ENCODE data around the gene TMC6. TPM values are rescaled to one million over a fixed set of nuclear protein-coding genes. Genes with fewer than 3 reads are reported as not detected.

TMC6 gene
- total and polyA plus RNA-seq, 2 of the 13 experiments (the other 11 are each of a cell fraction or from before 2014, with no cell fraction given): 48.4 to 99.1 TPM

DNA sequence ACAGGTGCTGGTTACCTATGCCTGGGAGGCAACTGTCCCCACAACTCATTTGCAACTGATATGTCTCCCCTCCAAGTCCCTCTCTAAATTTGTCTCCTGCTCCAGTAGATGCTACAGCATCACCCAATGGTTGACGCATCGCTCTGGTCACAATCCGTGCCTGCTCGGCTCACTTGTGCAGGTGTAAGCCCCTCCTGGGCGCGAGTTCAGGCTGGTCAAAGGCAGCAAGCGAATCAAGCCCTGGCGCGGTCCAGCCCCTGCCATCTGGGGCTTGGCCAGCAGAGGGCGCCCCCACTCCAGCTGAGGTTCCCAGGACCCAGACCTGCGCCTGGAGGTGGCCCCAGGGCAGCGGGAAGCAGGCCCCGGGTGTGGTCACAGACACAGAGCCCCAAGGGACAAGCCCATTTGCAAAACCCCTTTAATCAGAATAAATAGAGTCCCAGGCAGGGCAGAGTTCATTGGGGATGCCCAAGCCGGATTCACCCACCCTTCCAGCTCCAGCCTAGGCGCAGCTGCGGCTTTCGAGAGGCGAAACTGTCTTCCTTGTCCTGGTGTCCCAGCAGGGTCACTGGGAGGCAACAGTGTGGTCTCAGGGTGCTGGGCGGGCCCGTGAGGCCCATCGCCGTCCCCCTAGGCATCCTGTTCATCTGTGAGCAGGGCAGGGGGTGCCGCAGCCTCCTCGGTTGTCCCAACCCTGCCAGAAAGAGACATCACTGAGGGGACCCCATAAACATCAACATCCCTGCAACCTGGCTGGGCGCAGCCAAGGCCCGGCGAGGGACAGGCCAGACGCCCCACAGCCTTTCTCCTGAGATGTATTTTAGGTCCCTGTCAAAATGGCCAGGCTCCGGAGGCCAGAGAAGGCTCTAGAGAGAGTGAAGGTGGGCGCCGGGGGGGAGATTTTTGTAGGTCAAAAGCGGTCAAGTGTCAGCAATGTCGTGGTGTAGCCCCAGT, 15.8 kb downstream of the TMC6 start (continued):
- TF ChIP-seq ATF2 (CRISPR knock-in tag; IDR thresholded peaks at IDR 0.05) (peak; percentile 50; the same call in 1 of the 2 replicates), NR2F6 (IDR thresholded peaks at IDR 0.05) (no peak), NR2F6 (CRISPR knock-in tag; IDR thresholded peaks at IDR 0.05) (peak; percentile 64; the same call in 1 of the 2 replicates), TSC22D2 (CRISPR knock-in tag; IDR thresholded peaks at IDR 0.05; ENCODE audit: borderline replicate concordance) (peak; percentile 78; the same call in 1 of the 2 replicates), NRL (CRISPR knock-in tag; IDR thresholded peaks at IDR 0.05; ENCODE audit: borderline replicate concordance) (peak; percentile 49; the same call in 1 of the 2 replicates), KAT7 (CRISPR knock-in tag; IDR thresholded peaks at IDR 0.05; ENCODE audit: borderline replicate concordance) (no peak), GZF1 (CRISPR knock-in tag; IDR thresholded peaks at IDR 0.05) (no peak), ZNF460 (CRISPR knock-in tag; IDR thresholded peaks at IDR 0.05; ENCODE audit: borderline replicate concordance) (no peak), ZNF263 (CRISPR knock-in tag; IDR thresholded peaks at IDR 0.05) (peak; percentile 70), ZC3H4 (CRISPR knock-in tag; IDR thresholded peaks at IDR 0.05; ENCODE audit: borderline replicate concordance) (no peak), CTCF (CRISPR knock-in tag; IDR thresholded peaks at IDR 0.05) (peak; percentile 99), HOXA5 (CRISPR knock-in tag; IDR thresholded peaks at IDR 0.05) (peak; percentile 72; the same call in 1 of the 2 replicates), SNAPC5 (CRISPR knock-in tag; IDR thresholded peaks at IDR 0.05; ENCODE audit: borderline replicate concordance) (no peak), ZNF891 (CRISPR knock-in tag; IDR thresholded peaks at IDR 0.05) (0 out of 2 replicates have a peak, but pooled peaks have one; percentile 38)
- TF ChIP-seq, protein P1, sequence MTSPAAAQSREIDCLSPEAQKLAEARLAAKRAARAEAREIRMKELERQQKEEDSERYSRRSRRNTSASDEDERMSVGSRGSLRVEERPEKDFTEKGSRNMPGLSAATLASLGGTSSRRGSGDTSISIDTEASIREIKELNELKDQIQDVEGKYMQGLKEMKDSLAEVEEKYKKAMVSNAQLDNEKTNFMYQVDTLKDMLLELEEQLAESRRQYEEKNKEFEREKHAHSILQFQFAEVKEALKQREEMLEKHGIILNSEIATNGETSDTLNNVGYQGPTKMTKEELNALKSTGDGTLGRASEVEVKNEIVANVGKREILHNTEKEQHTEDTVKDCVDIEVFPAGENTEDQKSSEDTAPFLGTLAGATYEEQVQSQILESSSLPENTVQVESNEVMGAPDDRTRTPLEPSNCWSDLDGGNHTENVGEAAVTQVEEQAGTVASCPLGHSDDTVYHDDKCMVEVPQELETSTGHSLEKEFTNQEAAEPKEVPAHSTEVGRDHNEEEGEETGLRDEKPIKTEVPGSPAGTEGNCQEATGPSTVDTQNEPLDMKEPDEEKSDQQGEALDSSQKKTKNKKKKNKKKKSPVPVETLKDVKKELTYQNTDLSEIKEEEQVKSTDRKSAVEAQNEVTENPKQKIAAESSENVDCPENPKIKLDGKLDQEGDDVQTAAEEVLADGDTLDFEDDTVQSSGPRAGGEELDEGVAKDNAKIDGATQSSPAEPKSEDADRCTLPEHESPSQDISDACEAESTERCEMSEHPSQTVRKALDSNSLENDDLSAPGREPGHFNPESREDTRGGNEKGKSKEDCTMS (CRISPR knock-in tag; conservative IDR thresholded peaks at IDR 0.05): no peak
- TF ChIP-seq, protein P2, sequence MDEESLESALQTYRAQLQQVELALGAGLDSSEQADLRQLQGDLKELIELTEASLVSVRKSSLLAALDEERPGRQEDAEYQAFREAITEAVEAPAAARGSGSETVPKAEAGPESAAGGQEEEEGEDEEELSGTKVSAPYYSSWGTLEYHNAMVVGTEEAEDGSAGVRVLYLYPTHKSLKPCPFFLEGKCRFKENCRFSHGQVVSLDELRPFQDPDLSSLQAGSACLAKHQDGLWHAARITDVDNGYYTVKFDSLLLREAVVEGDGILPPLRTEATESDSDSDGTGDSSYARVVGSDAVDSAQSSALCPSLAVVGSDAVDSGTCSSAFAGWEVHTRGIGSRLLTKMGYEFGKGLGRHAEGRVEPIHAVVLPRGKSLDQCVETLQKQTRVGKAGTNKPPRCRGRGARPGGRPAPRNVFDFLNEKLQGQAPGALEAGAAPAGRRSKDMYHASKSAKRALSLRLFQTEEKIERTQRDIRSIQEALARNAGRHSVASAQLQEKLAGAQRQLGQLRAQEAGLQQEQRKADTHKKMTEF (CRISPR knock-in tag; IDR thresholded peaks at IDR 0.05): peak; percentile 58; the same call in 1 of the 2 replicates
- TF ChIP-seq, protein P3, sequence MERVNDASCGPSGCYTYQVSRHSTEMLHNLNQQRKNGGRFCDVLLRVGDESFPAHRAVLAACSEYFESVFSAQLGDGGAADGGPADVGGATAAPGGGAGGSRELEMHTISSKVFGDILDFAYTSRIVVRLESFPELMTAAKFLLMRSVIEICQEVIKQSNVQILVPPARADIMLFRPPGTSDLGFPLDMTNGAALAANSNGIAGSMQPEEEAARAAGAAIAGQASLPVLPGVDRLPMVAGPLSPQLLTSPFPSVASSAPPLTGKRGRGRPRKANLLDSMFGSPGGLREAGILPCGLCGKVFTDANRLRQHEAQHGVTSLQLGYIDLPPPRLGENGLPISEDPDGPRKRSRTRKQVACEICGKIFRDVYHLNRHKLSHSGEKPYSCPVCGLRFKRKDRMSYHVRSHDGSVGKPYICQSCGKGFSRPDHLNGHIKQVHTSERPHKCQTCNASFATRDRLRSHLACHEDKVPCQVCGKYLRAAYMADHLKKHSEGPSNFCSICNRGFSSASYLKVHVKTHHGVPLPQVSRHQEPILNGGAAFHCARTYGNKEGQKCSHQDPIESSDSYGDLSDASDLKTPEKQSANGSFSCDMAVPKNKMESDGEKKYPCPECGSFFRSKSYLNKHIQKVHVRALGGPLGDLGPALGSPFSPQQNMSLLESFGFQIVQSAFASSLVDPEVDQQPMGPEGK (CRISPR knock-in tag; IDR thresholded peaks at IDR 0.05): peak; percentile 44; the same call in 1 of the 2 replicates

Measured in HepG2 (cell line).